ENCODE data around the gene SPAST. TPM values are rescaled to one million over a fixed set of nuclear protein-coding genes. Genes with fewer than 3 reads are reported as not detected.

Gene SPAST
- total and polyA plus RNA-seq, 2 of the 13 experiments (the other 11 are each of a cell fraction or from before 2014, with no cell fraction given): 11.5 to 40.4 TPM

GRCh38 chr2:32074134-32074506, 10.8 kb downstream of the SPAST start:
- TF ChIP-seq HNF4G (IDR thresholded peaks at IDR 0.05; ENCODE audit: borderline replicate concordance, low read depth, low read length) (peak; percentile 35; the same call in 1 of the 2 replicates), HNF4G (CRISPR knock-in tag; IDR thresholded peaks at IDR 0.05; ENCODE audit: borderline replicate concordance, low read depth) (no peak), TSC22D2 (CRISPR knock-in tag; IDR thresholded peaks at IDR 0.05; ENCODE audit: borderline replicate concordance) (no peak), ZNF83 (CRISPR knock-in tag; IDR thresholded peaks at IDR 0.05; ENCODE audit: borderline replicate concordance) (no peak)
- H3K9ac ChIP-seq (ENCODE audit: insufficient read depth, low read depth, low read length): no peak overlapping the region
- ChIA-PET CTCF (ENCODE audit: low intra/inter-chr PET ratio, low total read pairs) (no interaction called here), POLR2A (interaction anchor here (1.0 to 3.8 kb wide), 2 partner anchors 11 to 12 kb away, joined by 3 to 28 read pairs; partner anchors contain the start of gene SPAST)
- H3K36me3 ChIP-seq (replicated peaks in 1 of 2; ENCODE audit: control insufficient read depth in 1 of 2, insufficient read depth in 2 of 2, low read length in 2 of 2): peaks cover 1 to 9% of the 10 kb centered on the region in 2 experiments; a peak in 1 of 5 replicates
- no TSS peak for BruUV-seq (replicated peaks)
- in situ Hi-C loops (cut with HindIII; ENCODE audit: extremely low pct_ligation_motif_present, low pct_unique_long_range_greater_than_20kb): no loop called here
- FAIRE-seq: no peak
- H3K27me3 ChIP-seq (ENCODE audit: control insufficient read depth in 1 of 2, insufficient read depth in 2 of 2, low read length in 2 of 2): no peaks in the 10 kb centered on the region
- H3K9me3 ChIP-seq (ENCODE audit: low read length): no peaks in the 10 kb centered on the region
- peak; percentile 30 for DNase-seq (ENCODE audit: low spot score)
- no peak overlapping the region for H3K4me3 ChIP-seq (replicated peaks in 1 of 3; ENCODE audit: insufficient read depth in 1 of 3, low read depth in 2 of 3, low read length in 3 of 3)
- peak overlapping the region; percentile 5; the same call in 1 of the 2 replicates for H3K4me2 ChIP-seq (ENCODE audit: low read depth, low read length)
- H3K4me1 ChIP-seq (ENCODE audit: insufficient read depth, low read length): peaks cover 21% of the 10 kb centered on the region
- intact Hi-C loops (cut with micrococcal nuclease; ENCODE audit: unreplicated experiment): no loop called here
- ATAC-seq: peak; percentile 79
- no peaks in the 10 kb centered on the region for H4K20me1 ChIP-seq (ENCODE audit: insufficient read depth, low read length)
- peaks cover 7% of the 10 kb centered on the region for H3K79me2 ChIP-seq (ENCODE audit: insufficient read depth, low read length)
- H2AFZ ChIP-seq (ENCODE audit: low read length): no peak overlapping the region
- WGBS (ENCODE audit: low lambda C conversion rate): 58% methylated on average over 2 of the region's 2 CpGs
- peak overlapping the region; percentile 22 for H3K27ac ChIP-seq (ENCODE audit: extremely low read length, insufficient read depth, low read length)

GRCh38 chr2:32095671-32096070, 32.3 kb downstream of the SPAST start:
- Histone ChIP-seq H3K27ac (ENCODE audit: extremely low read length, insufficient read depth, low read length) (no peak overlapping the region), H3K79me2 (ENCODE audit: insufficient read depth, low read length) (no peaks in the 10 kb centered on the region), H2AFZ (ENCODE audit: low read length) (no peak overlapping the region), H3K4me3 (replicated peaks in 1 of 3; ENCODE audit: insufficient read depth in 1 of 3, low read depth in 2 of 3, low read length in 3 of 3) (no peak overlapping the region), H4K20me1 (ENCODE audit: insufficient read depth, low read length) (no peaks in the 10 kb centered on the region), H3K4me1 (ENCODE audit: insufficient read depth, low read length) (no peaks in the 10 kb centered on the region), H3K36me3 (replicated peaks in 1 of 2; ENCODE audit: control insufficient read depth in 1 of 2, insufficient read depth in 2 of 2, low read length in 2 of 2) (peaks cover 1 to 3% of the 10 kb centered on the region in 2 experiments; a peak in 1 of 5 replicates), H3K9me3 (ENCODE audit: low read length) (no peaks in the 10 kb centered on the region), H3K9ac (ENCODE audit: insufficient read depth, low read depth, low read length) (no peak overlapping the region), H3K4me2 (ENCODE audit: low read depth, low read length) (no peak overlapping the region), H3K27me3 (ENCODE audit: control insufficient read depth in 1 of 2, insufficient read depth in 2 of 2, low read length in 2 of 2) (no peaks in the 10 kb centered on the region)
- ChIA-PET CTCF (ENCODE audit: low intra/inter-chr PET ratio, low total read pairs) (no interaction called here), POLR2A (no interaction called here)
- in situ Hi-C loops (cut with HindIII; ENCODE audit: extremely low pct_ligation_motif_present, low pct_unique_long_range_greater_than_20kb) (no loop called here), intact Hi-C loops (cut with micrococcal nuclease; ENCODE audit: unreplicated experiment) (no loop called here)
- FAIRE-seq (no peak), DNase-seq (ENCODE audit: low spot score) (no peak), ATAC-seq (no peak)
- 96% methylated on average over 3 of the region's 3 CpGs for WGBS (ENCODE audit: low lambda C conversion rate)
- TF ChIP-seq THAP8 (CRISPR knock-in tag; IDR thresholded peaks at IDR 0.05; ENCODE audit: borderline replicate concordance) (no peak), SMAD9 (CRISPR knock-in tag; IDR thresholded peaks at IDR 0.05) (no peak), MAFK (conservative IDR thresholded peaks at IDR 0.05 in 1 of 2, IDR thresholded peaks at IDR 0.05 in 1 of 2; ENCODE audit: low read length in 2 of 2) (peak; percentile 6 to 37; a peak in 2 of 4 replicates), ZNF609 (CRISPR knock-in tag; IDR thresholded peaks at IDR 0.05; ENCODE audit: borderline replicate concordance) (no peak), DRAP1 (CRISPR knock-in tag; IDR thresholded peaks at IDR 0.05) (no peak), KLF6 (CRISPR knock-in tag; IDR thresholded peaks at IDR 0.05) (no peak), PITX1 (CRISPR knock-in tag; IDR thresholded peaks at IDR 0.05) (no peak)
- no TSS peak for BruUV-seq (replicated peaks)

Data from HepG2 (cell line).